Measurements from ENCODE around the gene PRAMEF8.
"Not testable (repeated sequence)": the region's sequence is repeated elsewhere in the genome, so short reads cannot be mapped to it uniquely, and the experiment has no call there.

PRAMEF8 gene

GRCh38 chr1:13285037-13285436 is at the start of gene PRAMEF8:
Gene PRAMEF8, minus strand, starts transcription at chr1:13285137. Its CDS starts 1,046 bp downstream, at chr1:13284091.
- DNase-seq: not testable (repeated sequence)

- DNase-seq: not testable (repeated sequence)
Observed at GRCh38 chr1:13315281-13315680, 30.3 kb upstream of the PRAMEF8 start, which contains the start of gene PRAMEF15. Gene PRAMEF15, plus strand, starts transcription at chr1:13315581. Its CDS starts 2,827 bp downstream, at chr1:13318408.

- DNase-seq: not testable (repeated sequence)
Observed at GRCh38 chr1:13303239-13303638, 18.3 kb upstream of the PRAMEF8 start, which contains the start of gene PRAMEF33. Gene PRAMEF33, plus strand, starts transcription at chr1:13303539. Its CDS starts 2,416 bp downstream, at chr1:13305955.

GRCh38 chr1:13302197-13302596 is 17.3 kb upstream of the PRAMEF8 start:
- DNase-seq: not testable (repeated sequence)

GRCh38 chr1:13298699-13299098 is 13.8 kb upstream of the PRAMEF8 start:
- not testable (repeated sequence) for DNase-seq

- DNase-seq: not testable (repeated sequence)
Observed at GRCh38 chr1:13297216-13297931, 12.4 kb upstream of the PRAMEF8 start.

GRCh38 chr1:13289030-13289429 is 4.1 kb upstream of the PRAMEF8 start:
- not testable (repeated sequence) for DNase-seq

GRCh38 chr1:13279617-13280016 is 5.3 kb downstream of the PRAMEF8 start:
- not testable (repeated sequence) for DNase-seq

GRCh38 chr1:13277016-13277415 is 7.9 kb downstream of the PRAMEF8 start:
- not testable (repeated sequence) for DNase-seq

- not testable (repeated sequence) for DNase-seq
Observed at GRCh38 chr1:13265124-13265523, 19.8 kb downstream of the PRAMEF8 start.

- not testable (repeated sequence) for DNase-seq
Observed at GRCh38 chr1:13253898-13254297, 31.0 kb downstream of the PRAMEF8 start, which contains the start of gene PRAMEF5. Gene PRAMEF5, plus strand, starts transcription at chr1:13254198. Its CDS starts 5,071 bp downstream, at chr1:13259269.

- not testable (repeated sequence) for DNase-seq
Observed at GRCh38 chr1:13247122-13247521, 37.8 kb downstream of the PRAMEF8 start.

- not testable (repeated sequence) for DNase-seq
Observed at GRCh38 chr1:13246554-13246871, 38.4 kb downstream of the PRAMEF8 start.

GRCh38 chr1:13245841-13246553 is 38.9 kb downstream of the PRAMEF8 start:
- not testable (repeated sequence) for DNase-seq

- DNase-seq: not testable (repeated sequence)
Observed at GRCh38 chr1:13243536-13244263, 41.2 kb downstream of the PRAMEF8 start.

- DNase-seq: not testable (repeated sequence)
Observed at GRCh38 chr1:13239633-13240032, 45.3 kb downstream of the PRAMEF8 start.

- not testable (repeated sequence) for DNase-seq
Observed at GRCh38 chr1:13237572-13237971, 47.4 kb downstream of the PRAMEF8 start.

- not testable (repeated sequence) for DNase-seq
Observed at GRCh38 chr1:13234057-13234456, 50.9 kb downstream of the PRAMEF8 start.

GRCh38 chr1:13232056-13232455 is 52.9 kb downstream of the PRAMEF8 start:
- DNase-seq: not testable (repeated sequence)

All from SW 1271 (cell line).